Glomerular endothelial cell (primary cell): Measurements from ENCODE around the gene CMTM6. TPM values are rescaled to one million over a fixed set of nuclear protein-coding genes. Genes with fewer than 3 reads are reported as not detected.
"Not testable (repeated sequence)": the region's sequence is repeated elsewhere in the genome, so short reads cannot be mapped to it uniquely, and the experiment has no call there.

Experiments
- DNase-seq: peaks from one replicate; pipeline ENCODE4 v3.0.0-alpha.2; 2011; ENCODE audit warnings: low read depth, low spot score; ENCODE audit errors: extremely low read depth
- total RNA-seq: library from RNA; depleted of rRNA; stranded (reverse); fragments of >200 nt; gene quantifications from 2 replicates; pipeline ENCODE4 v1.2.3, GENCODE V29; 2015

The CMTM6 gene
- total RNA-seq, 1 donor from 2014 or later: 108 TPM

- DNase-seq: no peak
These were observed 52.2 kb downstream of the CMTM6 start for GRCh38 chr3:32450426-32450825.

- DNase-seq: no peak
These were observed 53.0 kb downstream of the CMTM6 start for GRCh38 chr3:32449691-32450090.

- no peak for DNase-seq
These were observed 53.8 kb downstream of the CMTM6 start for GRCh38 chr3:32448686-32449474.

- no peak for DNase-seq
These were observed 54.7 kb downstream of the CMTM6 start for GRCh38 chr3:32447865-32448400.

- DNase-seq: no peak
These were observed 59.2 kb downstream of the CMTM6 start for GRCh38 chr3:32443478-32443877.

GRCh38 chr3:32442766-32443165 is 59.9 kb downstream of the CMTM6 start:
- DNase-seq: no peak

GRCh38 chr3:32440611-32441350 is 61.9 kb downstream of the CMTM6 start:
- no peak for DNase-seq

GRCh38 chr3:32439421-32439820 is 63.2 kb downstream of the CMTM6 start:
- not testable (repeated sequence) for DNase-seq

GRCh38 chr3:32438596-32439344 is 63.9 kb downstream of the CMTM6 start:
- no peak for DNase-seq

GRCh38 chr3:32437896-32438295 is 64.8 kb downstream of the CMTM6 start:
- no peak for DNase-seq

- DNase-seq: no peak
These were observed 65.8 kb downstream of the CMTM6 start for GRCh38 chr3:32436816-32437189.

- no peak for DNase-seq
These were observed 66.5 kb downstream of the CMTM6 start for GRCh38 chr3:32435911-32436815.

- no peak for DNase-seq
These were observed 68.4 kb downstream of the CMTM6 start for GRCh38 chr3:32434206-32434605.

- DNase-seq: no peak
These were observed 69.7 kb downstream of the CMTM6 start for GRCh38 chr3:32432711-32433530.

GRCh38 chr3:32432045-32432710 is 70.5 kb downstream of the CMTM6 start:
- DNase-seq: no peak

GRCh38 chr3:32431481-32431880 is 71.2 kb downstream of the CMTM6 start:
- no peak for DNase-seq
